ENCODE data around the gene MBD5.

Gene MBD5

DNA sequence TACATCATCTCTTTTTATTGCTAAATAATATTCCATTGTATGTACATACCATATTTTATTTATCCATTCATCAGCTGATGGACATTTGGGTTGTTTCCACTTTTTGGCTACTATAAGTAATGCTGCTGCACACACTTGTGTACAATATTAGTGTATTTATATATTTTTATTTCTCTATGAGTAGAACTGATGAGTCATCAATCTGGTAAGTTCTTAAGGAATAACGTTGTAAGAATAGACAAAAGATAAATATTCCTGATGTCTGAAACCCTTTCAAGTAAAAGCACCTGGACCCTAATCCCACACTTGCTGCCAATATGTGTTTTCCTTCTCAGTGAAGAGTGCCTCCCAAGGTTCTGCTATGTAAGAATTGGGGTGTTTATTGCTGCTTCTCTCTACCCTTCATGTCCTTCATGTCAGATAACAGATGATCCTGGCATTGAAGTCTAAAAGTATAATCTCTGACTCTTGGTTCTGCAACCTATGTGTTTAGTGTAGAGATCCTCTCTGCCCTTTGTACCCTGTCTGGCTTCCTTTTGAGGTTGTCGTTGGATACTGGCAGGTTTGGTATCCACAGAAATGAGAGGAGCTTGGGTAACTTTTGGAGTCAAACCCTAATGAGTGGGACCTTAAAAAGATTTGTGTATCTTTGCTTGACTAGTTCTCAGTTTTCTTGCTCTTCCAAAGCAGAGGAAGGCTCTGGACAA is 330.7 kb downstream of the MBD5 start:
- no peak overlapping the region for H3K4me3 ChIP-seq (ENCODE audit: low read depth, low read length)
- in situ Hi-C loops (cut with HindIII; ENCODE audit: low sequenced_read_pairs) = no loop called here
- DNase-seq (ENCODE audit: low read depth) = no peak
- no peak for TF ChIP-seq CTCF (IDR thresholded peaks at IDR 0.05; ENCODE audit: low read depth, low read length, missing control alignments)

DNA sequence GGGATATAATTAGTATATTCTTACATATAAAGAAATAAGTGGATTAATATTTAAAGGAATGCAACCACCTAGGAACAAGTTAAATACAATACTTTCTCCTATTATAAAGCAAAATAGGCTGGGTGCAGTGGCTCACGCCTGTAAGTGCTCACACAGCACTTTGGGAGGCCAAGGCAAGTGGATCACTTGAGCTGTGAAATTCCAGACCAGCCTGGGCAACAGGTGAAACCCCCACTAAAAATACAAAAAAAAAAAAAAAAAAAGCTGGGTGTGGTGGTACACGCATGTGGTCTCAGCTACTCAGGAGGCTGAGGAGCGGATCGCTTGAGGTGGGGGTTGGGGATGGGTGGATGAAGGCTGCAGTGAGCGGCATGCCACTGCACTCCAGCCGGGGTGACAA is 337.5 kb downstream of the MBD5 start:
- no peak overlapping the region for H3K4me3 ChIP-seq (ENCODE audit: low read depth, low read length)
- no peak for TF ChIP-seq CTCF (IDR thresholded peaks at IDR 0.05; ENCODE audit: low read depth, low read length, missing control alignments)
- in situ Hi-C loops (cut with HindIII; ENCODE audit: low sequenced_read_pairs) = no loop called here
- DNase-seq (ENCODE audit: low read depth) = no peak

GRCh38 chr2:148360662-148361061 is 339.8 kb downstream of the MBD5 start:
- in situ Hi-C loops (cut with HindIII; ENCODE audit: low sequenced_read_pairs) = no loop called here
- no peak for TF ChIP-seq CTCF (IDR thresholded peaks at IDR 0.05; ENCODE audit: low read depth, low read length, missing control alignments)

DNA sequence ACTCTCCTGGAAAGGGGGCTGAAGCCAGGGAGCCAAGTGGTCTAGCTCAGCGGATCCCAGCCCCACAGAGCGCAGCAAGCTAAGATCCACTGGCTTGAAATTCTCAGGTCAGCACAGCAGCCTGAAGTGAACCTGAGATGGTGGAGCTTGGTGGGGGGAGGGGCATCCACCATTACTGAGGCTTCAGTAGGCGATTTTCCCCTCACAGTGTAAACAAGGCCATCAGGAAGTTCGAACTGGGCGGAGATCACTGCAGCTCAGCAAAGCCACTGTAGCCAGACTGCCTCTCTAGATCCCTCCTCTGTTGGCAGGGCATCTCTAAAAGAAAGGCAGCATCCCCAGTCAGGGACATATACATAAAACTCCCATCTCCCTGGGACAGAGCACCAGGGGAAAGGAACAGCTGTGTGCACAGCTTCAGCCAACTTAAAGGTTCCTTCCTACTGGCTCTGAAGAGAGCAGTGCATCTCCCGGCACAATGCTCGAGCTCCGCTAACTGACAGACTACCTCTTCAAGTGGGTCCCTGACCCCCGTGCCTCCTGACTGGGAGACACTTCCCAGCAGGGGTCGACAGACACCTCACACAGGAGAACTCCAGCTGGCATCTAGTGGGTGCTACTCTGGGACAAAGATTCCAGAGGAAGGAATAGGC is 341.4 kb downstream of the MBD5 start:
- TF ChIP-seq CTCF (IDR thresholded peaks at IDR 0.05; ENCODE audit: low read depth, low read length, missing control alignments) = no peak
- DNase-seq (ENCODE audit: low read depth) = no peak
- in situ Hi-C loops (cut with HindIII; ENCODE audit: low sequenced_read_pairs) = no loop called here
- no peak overlapping the region for H3K4me3 ChIP-seq (ENCODE audit: low read depth, low read length)

More at GRCh38 chr2:148360662-148361061, 339.8 kb downstream of the MBD5 start:
- no peak for DNase-seq (ENCODE audit: low read depth)
- H3K4me3 ChIP-seq (ENCODE audit: low read depth, low read length) = no peak overlapping the region

- TF ChIP-seq CTCF (IDR thresholded peaks at IDR 0.05; ENCODE audit: low read depth, low read length, missing control alignments) = no peak
- H3K4me3 ChIP-seq (ENCODE audit: low read depth, low read length) = no peak overlapping the region
- DNase-seq (ENCODE audit: low read depth) = no peak
- in situ Hi-C loops (cut with HindIII; ENCODE audit: low sequenced_read_pairs) = no loop called here
Observed at GRCh38 chr2:148375214-148375613, 354.3 kb downstream of the MBD5 start.

- TF ChIP-seq CTCF (IDR thresholded peaks at IDR 0.05; ENCODE audit: low read depth, low read length, missing control alignments) = no peak
- DNase-seq (ENCODE audit: low read depth) = peak; percentile 1
- H3K4me3 ChIP-seq (ENCODE audit: low read depth, low read length) = no peak overlapping the region
- in situ Hi-C loops (cut with HindIII; ENCODE audit: low sequenced_read_pairs) = no loop called here
Observed at GRCh38 chr2:148391324-148391723, 370.4 kb downstream of the MBD5 start.
